HG03442 (cell line): Measurements from ENCODE around the gene TRIB2.

Experiments used
- ATAC-seq: cut with Tn5 transposase; IDR thresholded peaks from one replicate; pipeline ENCODE4 v1.9.1; 2021; ENCODE audit warnings: mild to moderate bottlenecking, moderate library complexity; ENCODE audit not compliant: unreplicated experiment

TRIB2 gene

GRCh38 chr2:12773586-12774394 lies 57.1 kb downstream of the TRIB2 start:
- ATAC-seq: no peak

- ATAC-seq: no peak
These were observed 57.6 kb downstream of the TRIB2 start for GRCh38 chr2:12774395-12774727.

- ATAC-seq: no peak
These were observed 59.8 kb downstream of the TRIB2 start for GRCh38 chr2:12776521-12776961.

GRCh38 chr2:12778369-12778768 lies 61.6 kb downstream of the TRIB2 start:
- ATAC-seq: no peak

GRCh38 chr2:12778811-12779579 lies 62.3 kb downstream of the TRIB2 start:
- ATAC-seq: no peak

GRCh38 chr2:12781329-12781728 lies 64.6 kb downstream of the TRIB2 start:
- no peak for ATAC-seq

DNA sequence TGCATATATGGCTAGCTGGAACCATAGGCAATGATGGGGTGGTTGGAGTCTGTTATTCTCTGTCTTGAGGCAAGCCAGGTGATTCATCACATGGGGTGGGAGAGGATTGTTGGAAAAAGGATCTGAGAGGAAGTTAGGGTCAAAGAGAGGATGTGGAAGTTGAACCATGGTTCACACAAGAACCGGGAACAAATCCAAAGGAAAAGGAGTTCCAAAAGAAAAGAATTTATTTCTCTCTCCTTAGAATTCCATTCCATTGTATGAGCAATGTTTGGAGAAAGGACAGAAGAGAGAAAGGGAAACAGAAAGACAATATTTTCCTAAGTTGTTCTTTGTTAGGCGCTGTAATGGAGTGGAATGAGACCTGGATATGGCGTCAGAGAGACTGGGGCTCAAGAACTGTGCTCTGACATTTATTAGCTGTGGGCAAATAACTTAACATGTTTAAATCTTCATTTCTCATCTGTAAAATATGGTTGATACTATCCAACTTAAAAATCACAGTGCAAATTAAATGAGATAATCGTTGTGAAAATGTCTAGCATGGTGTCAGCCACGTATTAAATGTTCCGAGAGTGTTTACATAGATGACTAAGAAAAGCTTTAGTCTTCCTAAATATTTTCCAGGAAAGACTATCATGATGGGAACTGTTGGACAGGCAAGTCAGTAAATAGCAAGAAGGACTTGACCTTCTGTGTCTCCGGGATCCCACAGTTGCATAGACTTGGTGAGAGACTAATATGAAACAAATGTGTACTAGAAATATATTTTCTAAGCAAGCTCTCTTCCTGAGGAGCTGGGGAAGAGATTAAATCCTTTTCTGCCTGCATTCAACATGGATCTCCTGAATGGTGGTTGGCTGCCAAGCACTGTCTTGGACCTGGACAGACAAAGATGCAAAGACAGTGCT lies 71.4 kb downstream of the TRIB2 start:
- no peak for ATAC-seq

GRCh38 chr2:12791906-12792305 lies 75.2 kb downstream of the TRIB2 start:
- ATAC-seq: no peak
